GM19463 (cell line): ENCODE data around the gene CLEC18C.
"Not testable (repeated sequence)": the region's sequence is repeated elsewhere in the genome, so short reads cannot be mapped to it uniquely, and the experiment has no call there.

Experiments
- ATAC-seq: cut with Tn5 transposase; IDR thresholded peaks from one replicate; pipeline ENCODE4 v1.9.1; 2021; ENCODE audit warnings: mild to moderate bottlenecking, moderate library complexity; ENCODE audit not compliant: unreplicated experiment

The CLEC18C gene

DNA sequence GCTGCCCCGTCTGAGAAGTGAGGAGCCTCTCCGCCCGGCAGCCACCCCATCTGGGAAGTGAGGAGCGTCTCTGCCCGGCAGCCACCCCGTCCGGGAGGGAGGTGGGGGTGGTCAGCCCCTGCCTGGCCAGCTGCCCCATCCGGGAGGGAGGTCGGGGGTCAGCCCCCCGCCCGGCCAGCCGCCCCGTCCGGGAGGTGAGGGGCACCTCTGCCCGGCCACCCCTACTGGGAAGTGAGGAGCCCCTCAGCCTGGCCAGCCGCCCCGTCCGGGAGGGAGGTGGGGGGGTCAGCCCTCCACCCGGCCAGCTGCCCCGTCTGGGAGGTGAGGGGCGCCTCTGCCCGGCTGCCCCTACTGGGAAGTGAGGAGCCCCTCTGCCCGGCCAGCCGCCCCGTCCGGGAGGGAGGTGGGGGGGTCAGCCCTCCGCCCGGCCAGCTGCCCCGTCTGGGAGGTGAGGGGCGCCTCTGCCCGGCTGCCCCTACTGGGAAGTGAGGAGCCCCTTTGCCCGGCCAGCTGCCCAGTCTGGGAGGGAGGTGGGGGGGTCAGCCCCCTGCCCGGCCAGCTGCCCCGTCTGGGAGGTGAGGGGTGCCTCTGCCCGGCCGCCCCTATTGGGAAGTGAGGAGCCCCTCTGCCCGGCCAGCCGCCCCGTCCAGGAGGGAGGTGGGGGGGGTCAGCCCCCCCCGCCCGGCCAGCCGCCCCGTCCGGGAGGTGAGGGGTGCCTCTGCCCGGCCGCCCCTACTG is 31.2 kb downstream of the CLEC18C start:
- ATAC-seq: not testable (repeated sequence)

- ATAC-seq: not testable (repeated sequence)
These were observed 32.8 kb downstream of the CLEC18C start for GRCh38 chr16:70206382-70206781.

DNA sequence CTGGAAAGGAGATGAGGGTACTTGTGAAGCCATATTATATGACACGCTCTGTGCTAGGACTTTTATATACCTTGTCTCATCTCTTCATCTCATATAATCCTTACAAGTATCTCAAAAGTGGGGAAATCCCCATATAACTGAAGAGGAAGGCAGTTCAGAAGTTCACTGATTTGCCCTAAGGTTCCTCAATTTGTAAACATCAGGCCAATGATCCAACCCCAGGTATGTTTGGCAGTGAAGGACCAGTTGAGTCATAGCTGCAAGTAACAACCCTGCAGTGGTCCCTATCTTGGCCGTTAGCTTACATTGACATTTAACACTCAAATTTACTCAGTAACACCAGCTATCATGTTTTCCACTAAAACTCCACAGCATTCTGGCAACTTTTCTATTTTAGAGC is 45.0 kb downstream of the CLEC18C start:
- ATAC-seq: not testable (repeated sequence)

GRCh38 chr16:70222574-70222973 is 49.0 kb downstream of the CLEC18C start:
- not testable (repeated sequence) for ATAC-seq

- ATAC-seq: not testable (repeated sequence)
These were observed 49.6 kb downstream of the CLEC18C start for GRCh38 chr16:70223216-70223615.

DNA sequence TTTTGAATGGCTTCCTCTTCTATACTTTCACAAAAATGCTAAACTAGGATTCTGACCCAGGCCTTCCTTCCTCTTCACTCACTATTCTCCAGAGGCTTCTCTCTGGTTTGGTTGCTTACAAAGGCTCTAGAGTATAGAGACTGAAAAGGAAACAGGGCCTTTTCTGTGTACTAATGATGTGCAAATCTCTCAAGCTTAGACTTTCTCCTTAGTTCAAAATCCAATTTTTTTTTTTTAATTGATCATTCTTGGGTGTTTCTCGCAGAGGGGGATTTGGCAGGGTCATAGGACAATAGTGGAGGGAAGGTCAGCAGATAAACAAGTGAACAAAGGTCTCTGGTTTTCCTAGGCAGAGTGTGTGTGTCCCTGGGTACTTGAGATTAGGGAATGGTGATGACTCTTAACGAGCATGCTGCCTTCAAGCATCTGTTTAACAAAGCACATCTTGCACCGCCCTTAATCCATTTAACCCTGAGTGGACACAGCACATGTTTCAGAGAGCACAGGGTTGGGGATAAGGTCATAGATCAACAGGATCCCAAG is 50.5 kb downstream of the CLEC18C start:
- not testable (repeated sequence) for ATAC-seq

GRCh38 chr16:70224645-70225044 is 51.1 kb downstream of the CLEC18C start:
- not testable (repeated sequence) for ATAC-seq

DNA sequence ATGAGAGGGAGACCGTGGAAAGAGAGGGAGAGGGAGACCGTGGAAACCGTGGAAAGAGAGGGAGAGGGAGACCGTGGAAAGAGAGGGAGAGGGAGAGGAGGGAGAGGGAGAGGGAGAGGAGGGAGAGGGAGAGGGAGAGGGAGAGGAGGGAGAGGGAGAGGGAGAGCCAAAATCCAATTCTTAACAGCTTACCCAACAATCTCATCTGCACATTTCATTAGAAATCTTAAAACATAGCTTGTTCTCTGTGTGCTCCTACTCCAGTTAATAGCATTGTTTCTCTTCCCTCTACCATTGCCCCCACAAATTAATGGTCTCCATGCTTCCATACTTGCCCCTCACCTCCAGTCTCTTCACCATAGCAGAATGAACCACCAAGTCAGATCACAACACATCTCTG is 51.8 kb downstream of the CLEC18C start:
- ATAC-seq: not testable (repeated sequence)

DNA sequence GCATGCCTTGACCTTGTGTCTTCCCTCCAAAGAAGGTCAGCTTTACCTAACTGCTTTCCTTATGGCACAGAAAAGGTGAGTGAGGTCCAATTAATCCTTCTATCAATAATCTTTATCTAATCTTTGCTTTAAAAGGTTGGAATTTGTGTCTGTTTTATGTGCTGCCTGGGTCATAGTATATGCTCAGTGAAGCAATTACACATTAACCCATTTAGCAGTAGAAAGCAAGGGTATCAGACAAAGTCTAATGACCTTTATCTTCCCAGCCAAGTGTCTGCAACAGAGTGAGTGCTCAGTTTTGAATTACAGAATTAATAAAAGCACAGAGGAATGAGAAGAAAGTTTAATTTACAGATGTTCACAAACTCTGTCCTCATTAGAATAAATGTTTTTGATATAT is 52.4 kb downstream of the CLEC18C start:
- not testable (repeated sequence) for ATAC-seq

- not testable (repeated sequence) for ATAC-seq
These were observed 58.2 kb downstream of the CLEC18C start for GRCh38 chr16:70231831-70232230.
